Chondrocyte (in vitro differentiated cells): Measurements from ENCODE around the gene KCNQ1OT1. TPM values are rescaled to one million over a fixed set of nuclear protein-coding genes. Genes with fewer than 3 reads are reported as not detected.
A peak's percentile ranks its signal among the peaks of the same experiment; 100 is the strongest.

Source experiments
- DNase-seq: peaks from one replicate; pipeline ENCODE4 v3.0.0; 2021; ENCODE audit warnings: mixed read lengths, low spot score
- H3K27ac Mint-ChIP-seq: one replicate; pipeline ENCODE4 v1.8.0; 2021; ENCODE audit warnings: mild to moderate bottlenecking, moderate library complexity, mixed read lengths; ENCODE audit not compliant: unreplicated experiment
- H3K27me3 Mint-ChIP-seq: 2 replicates; pipeline ENCODE4 v1.8.0; 2021; ENCODE audit warnings: low read depth, mixed read lengths
- H3K36me3 Mint-ChIP-seq: 2 replicates; pipeline ENCODE4 v1.8.0; 2021; ENCODE audit warnings: low read depth, mixed read lengths
- H3K4me1 Mint-ChIP-seq: 2 replicates; pipeline ENCODE4 v1.8.0; 2021; ENCODE audit warnings: low read depth, mild to moderate bottlenecking, mixed read lengths
- H3K4me3 Mint-ChIP-seq: one replicate; pipeline ENCODE4 v1.8.0; 2021; ENCODE audit warnings: mild to moderate bottlenecking, moderate library complexity, mixed read lengths; ENCODE audit not compliant: unreplicated experiment
- H3K9me3 Mint-ChIP-seq: 2 replicates; pipeline ENCODE4 v1.8.0; 2021; ENCODE audit warnings: low read depth, mixed read lengths
- CTCF ChIP-seq: fragments of 200-600 bp; sonication (generic); IDR thresholded peaks from 2 replicates; pipeline ENCODE4 v1.5.0; 2021; ENCODE audit warnings: antibody characterized with exemption, mild to moderate bottlenecking, moderate library complexity
- total RNA-seq: library from RNA; stranded (reverse); gene quantifications from 3 replicates; pipeline ENCODE4 v1.2.1, GENCODE V29; 2021

The KCNQ1OT1 gene
- total RNA-seq, 1 donor from 2014 or later: 2.5 TPM

DNA sequence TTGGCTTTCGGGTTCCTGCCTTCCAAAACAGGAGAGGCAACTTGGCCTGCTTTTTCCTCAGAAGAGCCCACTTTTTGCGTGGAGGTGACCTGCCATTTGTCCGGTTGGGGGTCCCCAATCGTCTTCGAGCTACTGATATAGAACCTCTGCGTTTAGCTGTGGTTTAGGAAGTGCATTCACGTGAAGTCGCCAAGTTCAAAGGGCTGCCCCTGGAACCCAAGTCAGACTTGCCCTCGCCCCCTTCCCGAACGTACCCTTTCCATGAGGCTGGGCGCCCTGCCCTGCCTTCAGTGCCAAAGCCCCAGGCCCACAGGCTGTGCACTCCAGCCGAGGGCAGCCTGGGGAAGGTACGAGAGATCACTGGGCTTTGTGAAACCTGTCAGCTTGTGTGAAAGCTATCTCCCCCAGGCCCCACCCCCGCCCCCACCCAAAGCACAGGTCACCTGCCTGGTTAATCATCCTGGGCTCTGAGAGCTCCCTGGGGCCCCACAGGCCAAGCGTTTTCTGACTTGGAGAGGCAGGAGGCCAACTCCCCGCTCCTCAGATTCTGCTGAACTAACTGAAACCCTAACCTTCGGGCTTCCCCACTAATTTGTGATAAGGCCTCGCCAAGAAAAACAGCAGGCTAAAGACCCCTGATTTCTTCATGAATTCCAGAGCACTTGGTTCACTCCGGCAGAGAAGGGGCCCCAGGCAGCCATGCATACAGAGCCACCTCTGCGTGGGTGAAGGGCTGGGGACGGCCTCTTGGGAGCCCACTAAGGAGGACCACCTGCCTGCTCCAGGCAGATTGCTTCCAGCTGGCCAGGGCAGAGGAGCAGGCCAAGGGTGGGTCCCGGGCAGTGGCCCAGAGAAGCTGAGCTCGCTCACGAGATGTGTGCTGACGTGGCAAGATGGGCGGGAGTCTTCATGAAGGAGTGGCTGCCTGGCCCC is 25.8 kb upstream of the KCNQ1OT1 start:
- Mint-ChIP-seq H3K27me3 (peaks cover 13% of the 10 kb centered on the region), H3K36me3 (no peaks in the 10 kb centered on the region), H3K27ac (peak overlapping the region; percentile 14), H3K4me3 (no peak overlapping the region), H3K9me3 (no peaks in the 10 kb centered on the region), H3K4me1 (peaks cover 12% of the 10 kb centered on the region)
- DNase-seq: no peak
- no peak for TF ChIP-seq CTCF

DNA sequence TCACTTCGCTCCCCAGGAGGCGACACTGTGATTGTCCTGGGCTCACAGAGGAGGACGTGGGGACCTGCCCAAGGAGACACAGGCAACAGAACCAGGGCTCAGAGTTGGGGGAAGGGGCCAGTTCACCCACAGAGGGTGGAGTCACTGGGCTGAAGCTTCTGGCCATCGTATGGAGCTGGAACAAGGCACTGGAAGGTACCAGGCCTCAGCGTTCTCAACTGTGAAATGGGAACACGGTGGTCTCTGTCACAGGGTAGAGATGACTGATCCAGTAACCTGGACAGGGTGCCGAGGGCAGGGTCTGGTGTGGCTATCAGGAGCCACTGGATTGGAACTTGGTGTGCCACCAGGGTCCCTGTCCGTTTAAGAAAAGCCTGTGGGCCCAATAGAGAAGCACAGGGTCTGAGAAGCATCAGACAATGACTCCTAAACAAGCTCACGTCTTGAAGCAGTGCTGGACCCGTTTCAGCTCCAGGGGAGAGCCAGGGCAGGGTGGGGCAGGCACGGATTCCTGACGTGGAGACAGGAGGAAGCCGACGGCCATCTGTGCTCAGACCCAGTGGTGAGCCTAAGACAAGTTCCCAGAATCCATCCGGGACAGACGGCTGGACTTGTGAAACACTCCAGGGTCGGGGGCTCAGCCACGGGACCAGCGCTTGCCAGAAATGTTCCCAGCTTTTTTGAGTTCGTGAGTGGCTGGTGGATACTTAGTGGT is 25.0 kb upstream of the KCNQ1OT1 start:
- no peak for TF ChIP-seq CTCF
- Mint-ChIP-seq H3K4me3 (no peak overlapping the region), H3K27me3 (peaks cover 15% of the 10 kb centered on the region), H3K27ac (no peak overlapping the region), H3K9me3 (no peaks in the 10 kb centered on the region), H3K4me1 (peaks cover 12% of the 10 kb centered on the region), H3K36me3 (no peaks in the 10 kb centered on the region)
- DNase-seq: no peak

DNA sequence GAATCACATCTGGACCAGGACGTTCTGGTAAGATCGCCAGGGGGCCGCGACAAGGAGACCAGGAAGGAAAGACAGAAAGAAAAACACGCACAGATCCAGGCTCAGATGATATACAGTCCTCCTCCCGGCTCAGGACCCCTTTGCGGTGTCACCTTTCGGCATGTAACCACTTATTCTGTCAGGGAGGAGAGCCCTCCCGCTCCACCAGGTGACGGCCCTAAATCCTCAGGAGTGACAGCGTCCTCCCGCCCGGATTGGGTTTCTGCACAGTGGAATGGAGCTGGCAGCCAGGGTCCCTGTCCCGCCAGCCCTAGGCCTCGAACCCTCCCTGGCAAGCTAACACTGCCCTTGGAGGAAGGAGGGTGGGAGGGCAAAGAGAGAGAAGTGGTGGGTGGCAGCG is 24.3 kb upstream of the KCNQ1OT1 start:
- Mint-ChIP-seq H3K27me3 (peaks cover 15% of the 10 kb centered on the region), H3K27ac (no peak overlapping the region), H3K9me3 (no peaks in the 10 kb centered on the region), H3K4me1 (peaks cover 12% of the 10 kb centered on the region), H3K4me3 (no peak overlapping the region), H3K36me3 (no peaks in the 10 kb centered on the region)
- DNase-seq: no peak
- no peak for TF ChIP-seq CTCF

- Mint-ChIP-seq H3K27ac (no peak overlapping the region), H3K4me3 (no peak overlapping the region)
Observed at GRCh38 chr11:2722955-2723354, 23.2 kb upstream of the KCNQ1OT1 start.

More at GRCh38 chr11:2722955-2723354, 23.2 kb upstream of the KCNQ1OT1 start:
- DNase-seq: no peak
- H3K36me3 Mint-ChIP-seq: no peaks in the 10 kb centered on the region
- H3K4me1 Mint-ChIP-seq: peaks cover 12% of the 10 kb centered on the region
- no peak for TF ChIP-seq CTCF
- no peaks in the 10 kb centered on the region for H3K9me3 Mint-ChIP-seq
- peaks cover 17% of the 10 kb centered on the region for H3K27me3 Mint-ChIP-seq
